Endothelial cell of umbilical vein (primary cell): Measurements from ENCODE around the gene LRFN2.

Source experiments
- CTCF ChIP-seq, 2 donors: IDR thresholded peaks; 1 replicate in 1 of 2; 2 replicates in 1 of 2; pipeline ENCODE4 v1.5.1; 2011; ENCODE audit warnings: low read length in 2 of 2, mild to moderate bottlenecking in 2 of 2, moderate library complexity in 2 of 2, control low read depth in 1 of 2, inconsistent platforms in 1 of 2, low read depth in 1 of 2; ENCODE audit not compliant: insufficient read depth in 1 of 2; ENCODE audit errors: extremely low read depth in 1 of 2
- EZH2 ChIP-seq: IDR thresholded peaks from 2 replicates; pipeline ENCODE4 v1.6.1; 2012; ENCODE audit warnings: borderline replicate concordance, low read depth, mild to moderate bottlenecking, moderate library complexity, low read length, inconsistent platforms; ENCODE audit not compliant: severe bottlenecking
- FOS ChIP-seq: IDR thresholded peaks from 2 replicates; pipeline ENCODE4 v1.6.1; 2011; ENCODE audit warnings: mild to moderate bottlenecking, low read length, moderate library complexity, borderline replicate concordance; ENCODE audit not compliant: insufficient read depth
- GATA2 ChIP-seq: IDR thresholded peaks from 2 replicates; pipeline ENCODE4 v1.7.0; 2011; ENCODE audit warnings: low read depth, mild to moderate bottlenecking, moderate library complexity, mixed read lengths, low read length; ENCODE audit not compliant: insufficient read length, insufficient read depth
- MAX ChIP-seq: IDR thresholded peaks from 2 replicates; pipeline ENCODE4 v1.6.1; 2011; ENCODE audit not compliant: insufficient read depth, insufficient read length
- MYC ChIP-seq: IDR thresholded peaks from one replicate; pipeline ENCODE4 v1.6.1; 2011; ENCODE audit warnings: mild to moderate bottlenecking, low read depth, low read length
- POLR2A ChIP-seq: IDR thresholded peaks from 2 replicates; pipeline ENCODE4 v1.6.1; 2012; ENCODE audit warnings: low read depth, mild to moderate bottlenecking, control low read depth, low read length
- POLR2AphosphoS5 ChIP-seq: IDR thresholded peaks from 2 replicates; pipeline ENCODE4 v1.6.1; 2012; ENCODE audit warnings: low read depth, mild to moderate bottlenecking, control low read depth, low read length, moderate library complexity; ENCODE audit not compliant: insufficient read depth

- TF ChIP-seq CTCF (IDR thresholded peaks at IDR 0.05; ENCODE audit: extremely low read depth in 1 of 2, insufficient read depth in 1 of 2, low read depth in 1 of 2, low read length in 2 of 2), result no peak
- no peak for TF ChIP-seq POLR2AphosphoS5
- no peak for TF ChIP-seq POLR2A
- TF ChIP-seq MAX, result no peak
- no peak for TF ChIP-seq GATA2
- no peak for TF ChIP-seq FOS
- no peak for TF ChIP-seq MYC
- TF ChIP-seq EZH2, result no peak
Observed at GRCh38 chr6:40479706-40480105, 107.5 kb downstream of the LRFN2 start.
